Natural killer cell (primary cell): ENCODE data around the gene STOML1. TPM values are rescaled to one million over a fixed set of nuclear protein-coding genes. Genes with fewer than 3 reads are reported as not detected.

ENCODE experiments used
- ATAC-seq, 3 donors: fragments of 150-1000 bp in 2 of 3; fragments of 200-7000 bp in 1 of 3; cut with Tn5 transposase; 1 replicate in 1 of 3; 2 replicates in 2 of 3; pipeline ENCODE4 v1.10.0; 2021; ENCODE audit warnings: mild to moderate bottlenecking in 2 of 3, moderate library complexity in 2 of 3
- DNase-seq, 2 donors: peaks; one replicate each; pipeline versions ENCODE4 v3.0.0 to v3.0.0-alpha.2; 2013 to 2021; ENCODE audit warnings: mixed read lengths in 1 of 2
- H3K27ac ChIP-seq: one replicate; pipeline ENCODE4 v1.5.1; 2013; ENCODE audit warnings: mild to moderate bottlenecking, low read length
- H3K27me3 ChIP-seq: one replicate; pipeline ENCODE4 v1.6.1; 2013; ENCODE audit warnings: low read length; ENCODE audit not compliant: control insufficient read depth, insufficient read depth
- H3K36me3 ChIP-seq: one replicate; pipeline ENCODE4 v1.6.1; 2013; ENCODE audit warnings: low read length; ENCODE audit not compliant: control insufficient read depth, insufficient read depth
- H3K4me1 ChIP-seq: one replicate; pipeline ENCODE4 v1.6.1; 2013; ENCODE audit warnings: low read length; ENCODE audit not compliant: control insufficient read depth, insufficient read depth
- H3K4me3 ChIP-seq: one replicate; pipeline ENCODE4 v1.5.1; 2013; ENCODE audit warnings: low read length
- H3K9me3 ChIP-seq: one replicate; pipeline ENCODE4 v1.6.1; 2013; ENCODE audit warnings: low read length; ENCODE audit not compliant: control insufficient read depth, insufficient read depth
- H3K27ac Mint-ChIP-seq, 2 donors: one replicate each; pipeline ENCODE4 v1.8.0; 2022; ENCODE audit warnings: mild to moderate bottlenecking in 2 of 2, mixed read lengths in 2 of 2, moderate library complexity in 1 of 2
- H3K27me3 Mint-ChIP-seq, 2 donors: one replicate each; pipeline ENCODE4 v1.8.0; 2022; ENCODE audit warnings: low read depth in 2 of 2, mixed read lengths in 2 of 2
- H3K36me3 Mint-ChIP-seq: one replicate; pipeline ENCODE4 v1.8.0; 2022; ENCODE audit warnings: mixed read lengths
- H3K4me1 Mint-ChIP-seq, 2 donors: one replicate each; pipeline ENCODE4 v1.8.0; 2022; ENCODE audit warnings: mixed read lengths in 2 of 2
- H3K4me3 Mint-ChIP-seq: one replicate; pipeline ENCODE4 v1.8.0; 2022; ENCODE audit warnings: mild to moderate bottlenecking, moderate library complexity, mixed read lengths
- H3K9me3 Mint-ChIP-seq, 2 donors: one replicate each; pipeline ENCODE4 v1.8.0; 2022; ENCODE audit warnings: mixed read lengths in 2 of 2
- CTCF ChIP-seq: fragments of 200-600 bp; IDR thresholded peaks from one replicate; pipeline ENCODE4 v1.8.0; 2022; ENCODE audit warnings: antibody characterized with exemption
- WGBS: methylation state at CpG from one replicate; pipeline ENCODE4 v1.1.7; 2013; ENCODE audit warnings: missing lambda C conversion rate; ENCODE audit not compliant: insufficient coverage; 5-methylcytosine and 5-hydroxymethylcytosine counted together
- intact Hi-C: fragments of 100-400 bp; cut with micrococcal nuclease; formaldehyde crosslinking; loops from one replicate; pipeline ENCODE4 v1.14.2; 2022
- total RNA-seq, 4 donors: library from RNA; stranded (reverse); fragments of 120-200 nt in 1 of 4; gene quantifications; one replicate each; pipeline versions ENCODE4 v1.2.3 to v1.2.4, GENCODE V29; 2013 to 2022

Gene STOML1
- total RNA-seq, 3 donors from 2014 or later (not counting 1 experiment from before 2014, with no cell fraction given), result 5.6 to 8.2 (median 7.0) TPM

- H3K4me3 ChIP-seq, result no peak overlapping the region
- no peak for DNase-seq
- peaks cover 4 to 10% of the 10 kb centered on the region in 2 donors for H3K27me3 Mint-ChIP-seq
- no peak overlapping the region for H3K27ac Mint-ChIP-seq
- intact Hi-C loops, result no loop called here
- no peaks in the 10 kb centered on the region for H3K27me3 ChIP-seq
- H3K4me1 ChIP-seq, result peaks cover 21% of the 10 kb centered on the region
- no peak for ATAC-seq
- no peaks in the 10 kb centered on the region for H3K9me3 ChIP-seq
- peaks cover 17 to 20% of the 10 kb centered on the region in 2 donors for H3K4me1 Mint-ChIP-seq
- no peaks in the 10 kb centered on the region for H3K36me3 Mint-ChIP-seq
- H3K4me3 Mint-ChIP-seq, result no peak overlapping the region
- no peaks in the 10 kb centered on the region for H3K9me3 Mint-ChIP-seq
- no peaks in the 10 kb centered on the region for H3K36me3 ChIP-seq
- H3K27ac ChIP-seq, result no peak overlapping the region
- TF ChIP-seq CTCF, result no peak
- WGBS, result 93% methylated on average over 10 of the region's 10 CpGs
These were observed 39.0 kb downstream of the STOML1 start for GRCh38 chr15:73952913-73953750.

DNA sequence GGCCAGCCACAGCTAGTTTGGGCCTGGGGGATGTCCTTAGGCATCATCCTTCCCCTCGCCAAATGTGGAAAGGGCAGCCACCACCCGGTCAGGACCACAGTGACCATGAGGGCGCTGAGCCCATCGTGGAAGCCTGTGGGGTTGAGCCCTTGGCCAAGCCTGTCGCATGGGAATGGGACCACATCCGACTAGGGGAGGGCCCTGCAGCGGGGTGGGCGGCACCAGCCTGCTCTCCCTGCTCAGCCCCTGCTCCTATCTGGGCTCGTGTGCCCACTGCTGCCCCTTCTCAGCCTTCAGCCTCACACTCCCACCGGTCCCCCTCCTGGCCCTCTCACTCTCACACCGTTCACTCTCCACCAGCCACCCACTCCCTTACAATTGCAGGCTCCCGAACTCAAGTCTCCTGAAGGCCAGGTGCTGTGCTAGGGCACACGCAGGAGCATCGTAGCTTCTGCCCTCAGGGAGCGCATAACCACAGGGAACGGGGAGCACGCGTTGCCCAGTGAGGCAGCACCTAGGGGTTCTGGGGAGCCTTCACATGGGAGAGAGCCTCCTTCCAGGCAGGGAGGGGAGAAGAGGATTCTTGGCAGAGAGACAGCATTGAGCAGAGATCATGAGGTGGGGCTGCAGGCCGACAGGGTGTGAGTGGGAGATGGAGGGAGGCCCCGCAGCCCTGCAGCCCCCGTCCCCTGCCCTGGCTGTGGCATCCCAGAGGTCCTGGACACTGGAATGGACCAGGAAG, 39.8 kb downstream of the STOML1 start:
- H3K4me1 Mint-ChIP-seq, result peaks cover 16 to 17% of the 10 kb centered on the region in 2 donors
- no peak for DNase-seq
- no peak overlapping the region for H3K4me3 Mint-ChIP-seq
- 93% methylated on average over 21 of the region's 21 CpGs for WGBS
- no peak overlapping the region for H3K27ac ChIP-seq
- no peak overlapping the region for H3K4me3 ChIP-seq
- no peaks in the 10 kb centered on the region for H3K27me3 ChIP-seq
- H3K4me1 ChIP-seq, result peaks cover 21% of the 10 kb centered on the region
- ATAC-seq, result no peak
- no peak overlapping the region for H3K27ac Mint-ChIP-seq
- intact Hi-C loops, result no loop called here
- no peaks in the 10 kb centered on the region for H3K36me3 ChIP-seq
- peaks cover 4 to 6% of the 10 kb centered on the region in 2 donors for H3K27me3 Mint-ChIP-seq
- no peaks in the 10 kb centered on the region for H3K36me3 Mint-ChIP-seq
- H3K9me3 Mint-ChIP-seq, result no peaks in the 10 kb centered on the region
- no peak for TF ChIP-seq CTCF
- H3K9me3 ChIP-seq, result no peaks in the 10 kb centered on the region

DNA sequence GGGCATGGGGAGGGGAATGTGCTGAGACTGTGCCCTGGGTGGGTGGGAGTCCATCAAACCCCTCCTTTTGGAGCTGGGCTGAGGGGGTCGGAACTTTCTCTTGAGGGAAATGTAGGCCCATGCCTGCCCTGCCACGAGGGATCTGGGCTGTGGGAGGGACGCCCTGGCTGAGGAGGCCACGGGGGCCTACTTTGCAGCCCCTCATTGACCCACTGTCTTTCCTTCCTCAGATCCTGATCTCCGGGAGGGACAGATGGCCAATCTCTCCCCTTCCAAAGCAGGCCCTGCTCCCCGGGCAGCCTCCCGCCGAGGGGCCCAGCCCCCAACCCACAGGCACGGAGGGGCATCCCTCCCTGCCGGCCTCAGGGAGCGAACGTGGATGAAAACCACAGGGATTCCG, 40.5 kb downstream of the STOML1 start:
- Mint-ChIP-seq H3K9me3 (no peaks in the 10 kb centered on the region), H3K4me3 (no peak overlapping the region), H3K27me3 (peaks cover 0 to under 1% of the 10 kb centered on the region in 2 donors), H3K4me1 (peaks cover 9% of the 10 kb centered on the region in 2 donors), H3K27ac (peak overlapping the region; percentile 15 to 77), H3K36me3 (no peaks in the 10 kb centered on the region)
- Histone ChIP-seq H3K4me1 (peaks cover 17% of the 10 kb centered on the region), H3K9me3 (no peaks in the 10 kb centered on the region), H3K4me3 (no peak overlapping the region), H3K27me3 (no peaks in the 10 kb centered on the region), H3K27ac (no peak overlapping the region), H3K36me3 (no peaks in the 10 kb centered on the region)
- DNase-seq, result no peak
- 44% methylated on average over 12 of the region's 13 CpGs for WGBS
- no peak for TF ChIP-seq CTCF
- no peak for ATAC-seq
- intact Hi-C loops, result loop anchor here (1.0 kb wide), 1 partner anchor 13 kb away; no protein-coding TSS in a partner anchor
